RWPE2 (cell line): ENCODE measurements around the gene AMFR.

Source experiments
- ATAC-seq: fragments of 200-7000 bp; cut with Tn5 transposase; 3 replicates; pipeline ENCODE4 v1.9.1; 2021; ENCODE audit warnings: low read depth
- DNase-seq: peaks from one replicate; pipeline ENCODE4 v3.0.0-alpha.2; 2020; ENCODE audit warnings: low spot score
- H3K27ac ChIP-seq: fragments of 450-650 bp; 2 replicates; pipeline ENCODE4 v1.5.1; 2017; ENCODE audit warnings: mild to moderate bottlenecking; ENCODE audit not compliant: poor library complexity, severe bottlenecking
- H3K27me3 ChIP-seq: fragments of 250-450 bp; sonication (Bioruptor Pico); 2 replicates; pipeline ENCODE4 v1.5.1; 2021; ENCODE audit warnings: mild to moderate bottlenecking, moderate library complexity; ENCODE audit not compliant: insufficient read depth, poor library complexity, severe bottlenecking
- H3K36me3 ChIP-seq: fragments of 250-450 bp; sonication (Bioruptor Pico); 2 replicates; pipeline ENCODE4 v1.5.1; 2020; ENCODE audit warnings: low read depth, mild to moderate bottlenecking, moderate library complexity
- H3K4me1 ChIP-seq: fragments of 250-450 bp; sonication (Bioruptor Pico); 2 replicates; pipeline ENCODE4 v1.5.1; 2021; ENCODE audit warnings: mild to moderate bottlenecking, moderate library complexity; ENCODE audit not compliant: insufficient read depth, poor library complexity, severe bottlenecking
- H3K4me3 ChIP-seq: fragments of 250-450 bp; sonication (Bioruptor Pico); 2 replicates; pipeline ENCODE4 v1.5.1; 2021; ENCODE audit warnings: mild to moderate bottlenecking, moderate library complexity; ENCODE audit not compliant: severe bottlenecking
- H3K9me3 ChIP-seq: fragments of 250-450 bp; sonication (Bioruptor Pico); 2 replicates; pipeline ENCODE4 v1.5.1; 2021; ENCODE audit warnings: mild to moderate bottlenecking, moderate library complexity; ENCODE audit not compliant: severe bottlenecking
- TF ChIP-seq, protein P1 (sequence below): fragments of 450-650 bp; IDR thresholded peaks from one replicate; pipeline ENCODE4 v1.5.1; 2017; ENCODE audit warnings: mild to moderate bottlenecking, moderate library complexity; ENCODE audit not compliant: poor library complexity, severe bottlenecking

AMFR gene

DNA sequence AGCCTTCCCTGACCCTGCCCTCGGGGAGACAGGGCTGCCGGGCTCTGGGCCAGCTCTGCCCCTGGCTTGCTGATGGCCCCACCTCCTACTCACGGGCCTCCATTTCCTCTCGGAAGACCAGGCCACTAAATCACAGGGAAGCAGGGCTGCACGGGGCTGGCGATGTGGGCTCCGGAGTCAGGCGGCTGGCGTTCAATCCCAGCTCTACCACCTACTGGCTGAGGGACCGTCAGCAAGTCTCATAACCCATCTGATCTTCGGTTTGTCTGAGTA, 113.4 kb downstream of the AMFR start:
- TF ChIP-seq, protein P1, sequence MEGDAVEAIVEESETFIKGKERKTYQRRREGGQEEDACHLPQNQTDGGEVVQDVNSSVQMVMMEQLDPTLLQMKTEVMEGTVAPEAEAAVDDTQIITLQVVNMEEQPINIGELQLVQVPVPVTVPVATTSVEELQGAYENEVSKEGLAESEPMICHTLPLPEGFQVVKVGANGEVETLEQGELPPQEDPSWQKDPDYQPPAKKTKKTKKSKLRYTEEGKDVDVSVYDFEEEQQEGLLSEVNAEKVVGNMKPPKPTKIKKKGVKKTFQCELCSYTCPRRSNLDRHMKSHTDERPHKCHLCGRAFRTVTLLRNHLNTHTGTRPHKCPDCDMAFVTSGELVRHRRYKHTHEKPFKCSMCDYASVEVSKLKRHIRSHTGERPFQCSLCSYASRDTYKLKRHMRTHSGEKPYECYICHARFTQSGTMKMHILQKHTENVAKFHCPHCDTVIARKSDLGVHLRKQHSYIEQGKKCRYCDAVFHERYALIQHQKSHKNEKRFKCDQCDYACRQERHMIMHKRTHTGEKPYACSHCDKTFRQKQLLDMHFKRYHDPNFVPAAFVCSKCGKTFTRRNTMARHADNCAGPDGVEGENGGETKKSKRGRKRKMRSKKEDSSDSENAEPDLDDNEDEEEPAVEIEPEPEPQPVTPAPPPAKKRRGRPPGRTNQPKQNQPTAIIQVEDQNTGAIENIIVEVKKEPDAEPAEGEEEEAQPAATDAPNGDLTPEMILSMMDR, result no peak
- no peaks in the 10 kb centered on the region for H3K4me1 ChIP-seq
- no peaks in the 10 kb centered on the region for H3K36me3 ChIP-seq

More for the DNA sequence above, 113.4 kb downstream of the AMFR start:
- DNase-seq (no peak), ATAC-seq (no peak)
- H3K27ac ChIP-seq, result no peak overlapping the region
- no peak overlapping the region for H3K4me3 ChIP-seq
- no peaks in the 10 kb centered on the region for H3K9me3 ChIP-seq
- no peaks in the 10 kb centered on the region for H3K27me3 ChIP-seq
